Activated CD4-positive, alpha-beta T cell treated with anti-CD3 and anti-CD28 coated beads, Interleukin-2, amount 50 U/mL, for 4 hours (primary cell): Measurements from ENCODE around the gene UGT1A1.

Experiments used
- DNase-seq, 2 experiments: peaks; one replicate each; pipeline ENCODE4 v3.0.0-alpha.2; 2020

Gene UGT1A1

GRCh38 chr2:233758849-233759248 is 1.2 kb upstream of the UGT1A1 start:
- DNase-seq = no peak

- no peak for DNase-seq
Observed at GRCh38 chr2:233761040-233761769, 1.1 kb downstream of the UGT1A1 start.

GRCh38 chr2:233764264-233764663 is 4.2 kb downstream of the UGT1A1 start:
- no peak for DNase-seq

GRCh38 chr2:233764761-233765160 is 4.7 kb downstream of the UGT1A1 start:
- no peak for DNase-seq

GRCh38 chr2:233766416-233766815 is 6.3 kb downstream of the UGT1A1 start:
- DNase-seq = no peak

GRCh38 chr2:233768076-233768475 is 8.0 kb downstream of the UGT1A1 start:
- no peak for DNase-seq

- no peak for DNase-seq
Observed at GRCh38 chr2:233769260-233769659, 9.2 kb downstream of the UGT1A1 start.

GRCh38 chr2:233772153-233772552 is 12.1 kb downstream of the UGT1A1 start:
- DNase-seq = no peak

GRCh38 chr2:233772583-233772982 is 12.5 kb downstream of the UGT1A1 start:
- no peak for DNase-seq

- no peak for DNase-seq
Observed at GRCh38 chr2:233773854-233774253, 13.8 kb downstream of the UGT1A1 start.

- no peak for DNase-seq
Observed at GRCh38 chr2:233775414-233775813, 15.3 kb downstream of the UGT1A1 start.

- DNase-seq = no peak
Observed at GRCh38 chr2:233778030-233778429, 18.0 kb downstream of the UGT1A1 start, which contains the start of gene MROH2A. MROH2A (plus strand) TSS chr2:233778330; CDS start chr2:233779359, 1,029 bp downstream.

GRCh38 chr2:233779722-233780121 is 19.7 kb downstream of the UGT1A1 start:
- no peak for DNase-seq

- DNase-seq = no peak
Observed at GRCh38 chr2:233780771-233781170, 20.7 kb downstream of the UGT1A1 start.

GRCh38 chr2:233789554-233789953 is 29.5 kb downstream of the UGT1A1 start:
- no peak for DNase-seq

GRCh38 chr2:233791151-233791882 is 31.2 kb downstream of the UGT1A1 start:
- DNase-seq = no peak

- no peak for DNase-seq
Observed at GRCh38 chr2:233791883-233792329, 31.8 kb downstream of the UGT1A1 start.

- DNase-seq = no peak
Observed at GRCh38 chr2:233792720-233793119, 32.6 kb downstream of the UGT1A1 start.

- no peak for DNase-seq
Observed at GRCh38 chr2:233793465-233794127, 33.5 kb downstream of the UGT1A1 start.

- no peak for DNase-seq
Observed at GRCh38 chr2:233794128-233794658, 34.1 kb downstream of the UGT1A1 start.

- no peak for DNase-seq
Observed at GRCh38 chr2:233795735-233796171, 35.7 kb downstream of the UGT1A1 start.

GRCh38 chr2:233796254-233796653 is 36.2 kb downstream of the UGT1A1 start:
- DNase-seq = no peak

GRCh38 chr2:233798335-233799086 is 38.4 kb downstream of the UGT1A1 start:
- no peak for DNase-seq
